Activated naive CD8-positive, alpha-beta T cell treated with anti-CD3 and anti-CD28 coated beads, Interleukin-2, amount 50 U/mL, for 16 hours (primary cell): ENCODE measurements around the gene FAM120A.

ENCODE experiments used
- DNase-seq: peaks from one replicate; pipeline ENCODE4 v3.0.0-alpha.2; 2020; ENCODE audit warnings: low read depth, low spot score

Gene FAM120A

DNA sequence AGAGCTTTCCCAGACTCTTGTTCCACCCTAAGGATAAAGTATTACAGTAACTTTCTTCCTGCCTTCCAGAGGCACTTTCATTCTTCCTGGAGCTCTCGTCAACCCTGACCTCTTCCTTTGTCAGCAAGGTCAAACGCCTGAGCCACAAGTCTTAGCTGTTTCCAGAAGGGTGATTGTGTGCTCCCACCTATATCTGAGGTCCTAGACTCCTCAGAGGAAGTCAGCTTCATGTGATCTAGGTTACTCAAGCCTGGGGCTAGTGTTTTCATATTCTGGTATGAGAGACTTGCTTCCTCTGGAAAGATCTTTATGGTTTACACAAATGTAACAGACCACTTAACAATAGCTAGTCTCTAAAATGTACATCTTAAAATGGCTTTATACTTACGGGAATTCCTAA lies 5.4 kb upstream of the FAM120A start:
- no peak for DNase-seq

DNA sequence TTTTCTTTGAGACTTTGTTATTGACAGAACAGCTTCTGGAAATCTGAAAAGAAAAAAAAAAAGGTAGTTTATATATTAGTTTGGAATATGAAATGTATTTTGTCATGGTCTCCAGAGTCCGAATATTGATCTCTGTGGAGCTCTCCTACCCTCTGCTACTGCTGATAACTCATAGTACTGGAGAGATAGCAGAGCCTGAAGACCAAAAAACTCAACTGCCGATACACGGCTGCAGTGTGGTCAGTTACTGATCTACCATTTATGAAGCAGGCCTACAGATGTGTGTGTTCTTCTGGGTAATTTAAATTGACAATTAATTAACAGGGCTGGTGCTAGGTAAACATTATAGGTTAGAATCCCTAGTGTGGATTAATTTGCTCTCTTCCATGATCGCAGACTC lies 3.8 kb upstream of the FAM120A start:
- no peak for DNase-seq

- DNase-seq: peak; percentile 17
Observed at GRCh38 chr9:93451849-93452709, 594 bp downstream of the FAM120A start.

GRCh38 chr9:93452710-93453046 lies 1.2 kb downstream of the FAM120A start:
- DNase-seq: no peak

DNA sequence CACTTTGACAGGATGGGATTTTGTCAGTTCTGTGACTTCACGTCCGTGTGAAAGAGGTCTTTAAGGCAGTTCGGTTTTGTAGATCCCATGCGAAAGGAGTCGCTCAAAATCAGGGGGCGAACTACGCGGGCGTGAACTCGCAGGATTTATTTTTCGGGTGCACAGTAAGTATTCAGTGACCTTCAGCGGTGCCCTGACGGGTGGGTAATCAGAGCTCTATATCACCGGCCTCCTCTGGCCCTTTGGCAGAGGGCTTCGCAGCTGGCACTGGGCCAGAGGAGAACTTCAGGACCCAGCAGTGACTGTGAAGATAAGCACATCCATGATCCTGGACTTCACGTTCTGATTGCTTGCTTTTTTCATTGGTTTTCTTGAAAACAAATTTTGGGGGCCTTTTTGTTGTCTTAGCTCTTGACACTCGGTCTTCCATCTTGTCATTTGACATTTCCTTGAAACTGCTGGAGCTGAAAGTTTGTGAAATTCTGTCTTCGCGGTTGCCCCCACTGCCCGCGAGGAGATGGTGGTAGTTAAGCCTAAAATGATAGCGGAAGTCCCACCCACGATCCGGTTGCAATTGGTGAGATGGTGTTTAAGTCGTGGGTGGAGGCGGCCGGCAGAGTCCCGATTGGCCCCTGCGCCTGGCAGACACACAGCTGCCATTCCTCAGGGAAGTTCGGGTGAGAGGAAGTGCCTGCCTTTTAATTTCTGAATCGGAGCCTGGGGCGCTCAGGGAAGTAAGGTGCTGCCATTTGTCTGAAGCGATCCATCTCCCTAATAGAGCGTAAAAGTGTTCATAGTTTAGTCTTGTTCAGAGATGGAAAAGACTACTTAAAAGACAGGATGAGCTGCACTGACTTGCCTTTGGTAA lies 1.8 kb downstream of the FAM120A start, which contains the start of gene FAM120AOS:
FAM120AOS (minus strand) TSS at position 535 of the 868 bp plus-strand sequence. CDS start 872 bp downstream, outside the sequence.
- peak; percentile 64 for DNase-seq

- no peak for DNase-seq
Observed at GRCh38 chr9:93456022-93456421, 4.5 kb downstream of the FAM120A start.

GRCh38 chr9:93456504-93456903 lies 5.0 kb downstream of the FAM120A start:
- DNase-seq: no peak

DNA sequence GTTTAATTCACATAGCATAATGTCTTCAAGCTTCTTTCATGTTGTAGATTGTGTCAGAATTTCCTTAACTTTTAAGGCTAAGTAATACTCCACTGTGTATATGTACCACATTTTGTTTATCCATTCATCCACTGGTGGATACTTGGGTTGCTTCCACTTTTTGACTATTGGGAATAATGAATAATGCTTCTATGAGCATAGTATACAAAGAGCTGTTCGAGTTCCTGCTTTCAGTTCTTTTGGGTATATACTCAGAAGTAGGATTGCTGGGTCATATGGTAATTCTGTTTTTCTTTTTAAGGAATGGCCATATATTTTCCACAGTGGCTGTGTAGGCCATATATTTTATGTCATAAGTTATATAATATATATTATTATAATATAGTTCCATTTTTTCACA lies 5.5 kb downstream of the FAM120A start:
- no peak for DNase-seq

DNA sequence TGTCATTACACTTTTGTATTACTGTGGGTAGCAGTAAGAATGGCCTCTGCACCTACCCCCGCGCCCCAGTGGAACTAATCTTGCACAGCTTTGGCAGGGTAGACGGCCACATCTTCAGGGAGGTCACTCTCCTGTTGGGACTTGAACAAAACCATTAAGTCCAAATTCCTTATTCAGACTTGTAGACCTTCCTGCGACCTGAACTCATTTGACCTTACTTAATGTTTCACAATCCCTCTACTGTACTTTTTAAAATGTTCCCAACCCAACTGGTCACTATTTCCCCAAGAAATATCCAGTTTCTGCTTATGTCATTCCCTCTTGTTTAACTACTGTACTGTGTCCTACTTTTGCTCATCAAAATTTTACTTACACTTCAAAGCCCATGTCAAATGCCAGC lies 7.2 kb downstream of the FAM120A start:
- DNase-seq: no peak

DNA sequence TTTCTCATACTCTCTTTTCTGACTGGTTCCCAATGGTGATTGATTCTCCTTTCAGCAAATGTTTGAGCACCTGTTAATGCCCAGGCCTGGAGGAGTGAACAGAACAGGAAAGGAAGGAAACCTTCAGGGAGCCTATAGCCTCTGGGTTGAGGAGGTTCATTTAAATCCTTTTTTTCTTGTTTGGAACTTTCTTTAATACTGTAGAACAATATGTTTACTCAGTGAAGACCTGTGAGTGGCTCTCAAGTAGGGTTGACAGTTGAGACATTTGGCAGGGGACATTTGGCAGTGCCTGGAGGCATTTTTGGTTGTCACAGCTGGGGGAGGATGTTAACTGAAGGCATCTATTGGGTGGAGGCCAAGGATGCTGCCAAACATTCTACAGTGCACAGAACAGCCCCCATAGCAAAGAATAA lies 8.0 kb downstream of the FAM120A start:
- no peak for DNase-seq

GRCh38 chr9:93460689-93461413 lies 9.4 kb downstream of the FAM120A start:
- no peak for DNase-seq

- DNase-seq: no peak
Observed at GRCh38 chr9:93461414-93461743, 9.9 kb downstream of the FAM120A start.

DNA sequence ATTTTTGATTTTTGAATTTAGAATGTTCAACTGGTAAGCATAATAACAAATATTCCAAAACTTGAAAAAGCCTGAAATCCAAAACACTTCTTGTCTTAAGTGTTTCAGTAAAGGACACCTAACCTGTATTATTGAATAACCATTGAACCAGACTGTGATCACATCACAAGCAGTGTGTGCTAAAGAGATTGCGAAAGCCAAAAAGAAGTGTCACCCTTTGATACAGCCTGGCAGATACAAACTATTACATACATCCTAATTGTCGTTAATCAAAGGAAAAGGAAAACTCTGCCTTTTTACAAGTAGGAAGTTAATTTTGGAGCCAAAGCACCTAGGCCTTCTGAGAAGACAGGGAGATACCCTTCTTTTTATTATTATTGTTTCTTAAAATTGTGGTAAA lies 10.3 kb downstream of the FAM120A start:
- DNase-seq: no peak

DNA sequence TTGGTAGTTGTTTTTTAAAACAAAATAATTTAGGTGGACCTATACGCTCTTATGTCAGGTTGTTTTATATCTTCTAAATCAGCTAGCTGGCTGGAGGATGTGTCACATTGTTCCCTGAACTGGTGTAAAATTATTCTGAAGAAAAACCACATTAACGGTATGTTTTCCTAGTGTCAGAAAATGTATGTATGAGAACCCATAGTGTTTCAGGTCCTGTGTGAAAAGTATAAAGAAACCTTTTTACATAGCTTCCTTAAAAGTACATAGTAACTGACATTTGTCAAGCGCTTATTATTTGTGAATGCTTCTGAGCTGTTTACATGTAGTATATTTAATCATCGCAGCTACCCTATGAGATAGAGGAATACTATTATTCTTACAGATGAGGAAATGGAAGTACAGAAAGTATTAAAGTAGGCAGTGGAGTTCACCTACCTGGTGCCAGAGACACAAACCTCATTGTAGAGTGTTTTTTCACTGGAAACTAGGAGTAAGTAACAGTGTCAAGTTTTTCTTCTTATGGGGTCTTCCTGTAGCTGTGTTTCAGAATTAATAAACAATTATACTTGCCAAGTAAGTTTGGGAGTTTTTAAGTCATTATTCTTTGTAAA lies 12.3 kb downstream of the FAM120A start:
- DNase-seq: no peak

- no peak for DNase-seq
Observed at GRCh38 chr9:93464395-93464794, 12.9 kb downstream of the FAM120A start.

DNA sequence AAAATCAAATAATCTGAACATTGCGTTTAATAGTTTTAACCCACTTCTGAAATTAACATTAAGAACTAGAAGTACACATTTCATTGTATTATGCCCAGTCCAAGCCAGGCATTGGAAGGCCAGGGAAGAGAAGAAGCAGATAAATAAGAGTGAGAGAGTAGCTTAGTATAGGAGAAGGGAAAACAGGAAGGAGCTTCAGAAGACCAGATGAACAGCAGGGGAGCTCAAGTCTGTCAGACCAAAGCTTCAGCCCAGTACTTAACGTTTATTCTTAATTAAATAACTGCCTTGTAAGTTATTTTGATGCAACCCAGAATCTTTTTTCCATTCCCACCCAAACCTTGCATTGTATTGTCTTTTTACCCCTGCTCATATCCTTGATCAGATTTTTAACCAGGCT lies 13.4 kb downstream of the FAM120A start:
- DNase-seq: no peak

DNA sequence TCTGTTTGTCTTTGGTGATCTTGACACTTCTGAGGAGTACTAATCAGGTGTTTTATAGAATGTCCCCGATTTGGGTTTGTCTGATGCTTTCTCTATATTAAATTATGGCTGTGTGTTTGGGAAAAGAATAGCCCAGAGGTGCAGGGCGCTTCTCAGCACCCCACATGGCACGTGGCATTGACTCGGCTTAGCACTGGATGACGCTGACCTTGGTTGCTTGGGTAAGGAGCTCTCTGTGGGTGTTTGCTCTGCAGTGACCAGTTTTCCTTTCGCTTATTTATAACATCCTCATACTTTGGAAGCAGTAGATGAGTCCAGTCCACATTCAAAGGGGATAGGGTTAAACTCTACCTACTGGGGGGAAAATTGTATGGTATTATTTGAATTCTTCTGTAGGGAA lies 14.4 kb downstream of the FAM120A start:
- no peak for DNase-seq

GRCh38 chr9:93466416-93467061 lies 15.1 kb downstream of the FAM120A start:
- DNase-seq: no peak

- DNase-seq: no peak
Observed at GRCh38 chr9:93467062-93467416, 15.6 kb downstream of the FAM120A start.

GRCh38 chr9:93467462-93467861 lies 16.0 kb downstream of the FAM120A start:
- DNase-seq: no peak

DNA sequence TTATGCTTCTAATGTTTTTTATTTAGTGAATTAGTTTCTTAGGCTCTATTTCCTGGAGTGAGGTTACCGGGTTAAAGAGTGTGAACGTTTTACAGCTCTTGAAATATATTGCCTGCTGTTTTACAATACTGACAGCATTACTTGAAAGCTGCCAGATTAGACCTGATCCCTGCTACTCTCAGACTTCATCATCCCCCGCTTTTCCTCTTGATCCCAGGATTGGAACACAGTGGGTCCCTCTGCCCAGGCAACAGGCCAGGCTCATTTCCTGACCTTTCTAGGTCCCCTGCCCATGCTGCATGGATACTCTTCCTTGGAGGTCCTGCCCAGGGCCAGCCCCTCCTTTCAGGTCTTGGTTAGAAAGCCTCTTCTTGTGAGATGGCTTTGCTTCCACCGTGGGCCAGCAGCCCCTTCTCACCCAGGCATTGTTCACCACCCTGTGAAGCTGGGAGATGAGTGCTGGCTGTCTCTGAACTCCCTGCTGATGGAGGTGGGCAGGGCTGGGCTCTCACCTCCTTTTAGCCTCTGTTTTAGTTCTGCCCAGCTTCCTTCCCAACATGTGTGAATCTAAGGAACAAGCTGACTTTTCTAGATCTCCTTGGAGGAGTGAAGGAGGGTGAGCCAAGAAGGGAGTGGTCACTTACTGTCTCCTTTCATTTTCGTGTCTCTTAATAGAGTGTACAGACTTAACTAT lies 17.4 kb downstream of the FAM120A start:
- DNase-seq: no peak
